Measurements from ENCODE around the gene FPGT.
"Not testable (repeated sequence)": the region's sequence is repeated elsewhere in the genome, so short reads cannot be mapped to it uniquely, and the experiment has no call there.

FPGT gene

GRCh38 chr1:74235153-74235552 lies 37.1 kb downstream of the FPGT start, which contains the start of gene TNNI3K:
TNNI3K (plus strand) TSS chr1:74235387; CDS start chr1:74235452, 65 bp downstream.
- H3K27me3 Mint-ChIP-seq (ENCODE audit: low read depth) = no peaks in the 10 kb centered on the region
- no peaks in the 10 kb centered on the region for H3K36me3 Mint-ChIP-seq (ENCODE audit: low read depth)
- H3K27ac Mint-ChIP-seq = no peak within 1 kb of the TSS
- H3K4me3 Mint-ChIP-seq = no peak within 1 kb of the TSS
- H3K9me3 Mint-ChIP-seq = no peaks in the 10 kb centered on the region
- no peaks in the 10 kb centered on the region for H3K4me1 Mint-ChIP-seq (ENCODE audit: low read depth)
- DNase-seq (ENCODE audit: low spot score) = no peak

- no peaks in the 10 kb centered on the region for H3K9me3 Mint-ChIP-seq
- DNase-seq (ENCODE audit: low spot score) = no peak
- no peak overlapping the region for H3K27ac Mint-ChIP-seq
- H3K36me3 Mint-ChIP-seq (ENCODE audit: low read depth) = no peaks in the 10 kb centered on the region
- no peaks in the 10 kb centered on the region for H3K27me3 Mint-ChIP-seq (ENCODE audit: low read depth)
- no peaks in the 10 kb centered on the region for H3K4me1 Mint-ChIP-seq (ENCODE audit: low read depth)
- H3K4me3 Mint-ChIP-seq = no peak overlapping the region
These were observed 38.4 kb downstream of the FPGT start for GRCh38 chr1:74236440-74236839.

GRCh38 chr1:74237035-74237434 lies 39.0 kb downstream of the FPGT start:
- Mint-ChIP-seq H3K27me3 (ENCODE audit: low read depth) (no peaks in the 10 kb centered on the region), H3K4me1 (ENCODE audit: low read depth) (no peaks in the 10 kb centered on the region), H3K36me3 (ENCODE audit: low read depth) (no peaks in the 10 kb centered on the region), H3K4me3 (no peak overlapping the region), H3K9me3 (no peaks in the 10 kb centered on the region), H3K27ac (no peak overlapping the region)
- no peak for DNase-seq (ENCODE audit: low spot score)

- H3K4me3 Mint-ChIP-seq = no peak overlapping the region
- DNase-seq (ENCODE audit: low spot score) = no peak
- no peak overlapping the region for H3K27ac Mint-ChIP-seq
- no peaks in the 10 kb centered on the region for H3K36me3 Mint-ChIP-seq (ENCODE audit: low read depth)
- no peaks in the 10 kb centered on the region for H3K4me1 Mint-ChIP-seq (ENCODE audit: low read depth)
- H3K27me3 Mint-ChIP-seq (ENCODE audit: low read depth) = no peaks in the 10 kb centered on the region
- H3K9me3 Mint-ChIP-seq = no peaks in the 10 kb centered on the region
These were observed 39.7 kb downstream of the FPGT start for GRCh38 chr1:74237787-74238186.

- no peaks in the 10 kb centered on the region for H3K27me3 Mint-ChIP-seq (ENCODE audit: low read depth)
- no peaks in the 10 kb centered on the region for H3K36me3 Mint-ChIP-seq (ENCODE audit: low read depth)
- no peak overlapping the region for H3K27ac Mint-ChIP-seq
These were observed 47.2 kb downstream of the FPGT start for GRCh38 chr1:74245168-74245772.

GRCh38 chr1:74246315-74246714 lies 48.3 kb downstream of the FPGT start:
- no peak overlapping the region for H3K27ac Mint-ChIP-seq

More at GRCh38 chr1:74245168-74245772, 47.2 kb downstream of the FPGT start:
- no peaks in the 10 kb centered on the region for H3K4me1 Mint-ChIP-seq (ENCODE audit: low read depth)
- no peak overlapping the region for H3K4me3 Mint-ChIP-seq
- H3K9me3 Mint-ChIP-seq = no peaks in the 10 kb centered on the region
- no peak for DNase-seq (ENCODE audit: low spot score)

GRCh38 chr1:74247881-74248528 lies 50.0 kb downstream of the FPGT start:
- Mint-ChIP-seq H3K4me1 (ENCODE audit: low read depth) (no peaks in the 10 kb centered on the region), H3K27me3 (ENCODE audit: low read depth) (no peaks in the 10 kb centered on the region), H3K4me3 (no peak overlapping the region), H3K27ac (no peak overlapping the region), H3K36me3 (ENCODE audit: low read depth) (no peaks in the 10 kb centered on the region), H3K9me3 (no peaks in the 10 kb centered on the region)
- DNase-seq (ENCODE audit: low spot score) = no peak

More at GRCh38 chr1:74246315-74246714, 48.3 kb downstream of the FPGT start:
- Mint-ChIP-seq H3K4me1 (ENCODE audit: low read depth) (no peaks in the 10 kb centered on the region), H3K36me3 (ENCODE audit: low read depth) (no peaks in the 10 kb centered on the region), H3K27me3 (ENCODE audit: low read depth) (no peaks in the 10 kb centered on the region), H3K4me3 (no peak overlapping the region), H3K9me3 (no peaks in the 10 kb centered on the region)
- no peak for DNase-seq (ENCODE audit: low spot score)

- not testable (repeated sequence) for H3K36me3 Mint-ChIP-seq (ENCODE audit: low read depth); H3K27ac Mint-ChIP-seq; H3K27me3 Mint-ChIP-seq (ENCODE audit: low read depth); H3K4me3 Mint-ChIP-seq; H3K9me3 Mint-ChIP-seq; DNase-seq (ENCODE audit: low spot score); H3K4me1 Mint-ChIP-seq (ENCODE audit: low read depth)
These were observed 55.3 kb downstream of the FPGT start for GRCh38 chr1:74253243-74253824.
